DND-41 (cell line): ENCODE measurements around the gene MAP3K2.

Experiments used
- ATAC-seq: fragments of 200-7000 bp; cut with Tn5 transposase; 3 replicates; pipeline ENCODE4 v1.9.1; 2021; ENCODE audit warnings: low read depth; ENCODE audit not compliant: insufficient read depth
- DNase-seq: peaks from one replicate; pipeline ENCODE4 v3.0.0-alpha.2; 2020
- H2AFZ ChIP-seq: 2 replicates; pipeline ENCODE4 v1.6.0; 2012; ENCODE audit warnings: low read depth, low read length
- H3K27ac ChIP-seq: 2 replicates; pipeline ENCODE4 v1.5.1; 2012; ENCODE audit warnings: low read length, inconsistent platforms
- H3K27me3 ChIP-seq: fragments of 200-600 bp; sonication (generic); 2 replicates; pipeline ENCODE4 v1.6.0; 2012; ENCODE audit warnings: low read length, mild to moderate bottlenecking, inconsistent platforms; ENCODE audit not compliant: insufficient read depth, poor library complexity
- H3K36me3 ChIP-seq: 2 replicates; pipeline ENCODE4 v1.5.1; 2012; ENCODE audit warnings: low read length, inconsistent platforms; ENCODE audit not compliant: insufficient read depth
- H3K4me1 ChIP-seq: 2 replicates; pipeline ENCODE4 v1.5.1; 2012; ENCODE audit warnings: mild to moderate bottlenecking, low read length; ENCODE audit not compliant: insufficient read depth
- H3K4me2 ChIP-seq: 2 replicates; pipeline ENCODE4 v1.6.0; 2012; ENCODE audit warnings: mild to moderate bottlenecking, moderate library complexity, low read length, inconsistent platforms; ENCODE audit not compliant: insufficient read depth
- H3K4me3 ChIP-seq, 2 experiments: fragments of 200-600 bp in 1 of 2; shearing (Covaris generic) in 1 of 2; 2 replicates each; pipeline ENCODE4 v1.5.1; 2012 to 2016; ENCODE audit warnings: inconsistent platforms in 2 of 2, low read length in 2 of 2, mild to moderate bottlenecking in 2 of 2, low read depth in 1 of 2, moderate library complexity in 1 of 2
- H3K79me2 ChIP-seq: 2 replicates; pipeline ENCODE4 v1.6.0; 2012; ENCODE audit warnings: low read length, inconsistent platforms; ENCODE audit not compliant: insufficient read depth
- H3K9ac ChIP-seq: 2 replicates; pipeline ENCODE4 v1.6.0; 2012; ENCODE audit warnings: low read depth, mild to moderate bottlenecking, inconsistent platforms, low read length, moderate library complexity
- H3K9me3 ChIP-seq: 2 replicates; pipeline ENCODE4 v1.5.1; 2012; ENCODE audit warnings: low read length, moderate library complexity, mild to moderate bottlenecking, inconsistent platforms; ENCODE audit not compliant: insufficient read depth, severe bottlenecking
- H4K20me1 ChIP-seq: 2 replicates; pipeline ENCODE4 v1.6.0; 2012; ENCODE audit warnings: low read length; ENCODE audit not compliant: insufficient read depth
- CTCF ChIP-seq: IDR thresholded peaks from 2 replicates; pipeline ENCODE4 v1.5.1; 2012; ENCODE audit warnings: borderline replicate concordance, low read length, moderate library complexity, mild to moderate bottlenecking; ENCODE audit not compliant: poor library complexity, severe bottlenecking; ENCODE audit errors: extremely low read depth
- EZH2 ChIP-seq: IDR thresholded peaks from 3 replicates; pipeline ENCODE4 v1.6.1; 2012; ENCODE audit warnings: borderline replicate concordance, low read depth, mild to moderate bottlenecking, moderate library complexity, low read length, inconsistent platforms; ENCODE audit not compliant: severe bottlenecking

Gene MAP3K2

GRCh38 chr2:127293748-127294562 lies 93.8 kb downstream of the MAP3K2 start, which contains the start of gene ERCC3:
Gene ERCC3 (minus strand): TSS chr2:127294144. CDS start chr2:127294081, 63 bp downstream.
- peak within 1 kb of the TSS; percentile 88 for H2AFZ ChIP-seq
- no peaks in the 10 kb centered on the region for H3K9me3 ChIP-seq
- H3K4me1 ChIP-seq: peaks cover 25% of the 10 kb centered on the region
- peaks cover 44% of the 10 kb centered on the region for H3K36me3 ChIP-seq
- H3K27ac ChIP-seq: peak within 1 kb of the TSS; percentile 85
- H3K4me2 ChIP-seq: peak within 1 kb of the TSS; percentile 90
- H3K27me3 ChIP-seq: no peaks in the 10 kb centered on the region
- H3K9ac ChIP-seq: peak within 1 kb of the TSS; percentile 88
- TF ChIP-seq EZH2 (no peak), CTCF (peak; percentile 3)
- no peaks in the 10 kb centered on the region for H4K20me1 ChIP-seq
- peak; percentile 90 for DNase-seq
- peak within 1 kb of the TSS; percentile 87 to 88 for H3K4me3 ChIP-seq
- ATAC-seq: peak; percentile 99
- peaks cover 35% of the 10 kb centered on the region for H3K79me2 ChIP-seq

- DNase-seq (peak; percentile 30), ATAC-seq (peak; percentile 8; the same call in 2 of the 3 replicates)
- Histone ChIP-seq H3K27ac (peak overlapping the region; percentile 85), H3K4me1 (peaks cover 25% of the 10 kb centered on the region), H4K20me1 (no peaks in the 10 kb centered on the region), H2AFZ (peak overlapping the region; percentile 88), H3K9ac (peak overlapping the region; percentile 88), H3K27me3 (no peaks in the 10 kb centered on the region), H3K4me3 (peak overlapping the region; percentile 87 to 88), H3K36me3 (peaks cover 50% of the 10 kb centered on the region), H3K4me2 (peak overlapping the region; percentile 90), H3K9me3 (no peaks in the 10 kb centered on the region), H3K79me2 (peaks cover 35% of the 10 kb centered on the region)
- TF ChIP-seq EZH2: no peak
- TF ChIP-seq CTCF: no peak
Measured at GRCh38 chr2:127293386-127293747, 94.4 kb downstream of the MAP3K2 start.

DNA sequence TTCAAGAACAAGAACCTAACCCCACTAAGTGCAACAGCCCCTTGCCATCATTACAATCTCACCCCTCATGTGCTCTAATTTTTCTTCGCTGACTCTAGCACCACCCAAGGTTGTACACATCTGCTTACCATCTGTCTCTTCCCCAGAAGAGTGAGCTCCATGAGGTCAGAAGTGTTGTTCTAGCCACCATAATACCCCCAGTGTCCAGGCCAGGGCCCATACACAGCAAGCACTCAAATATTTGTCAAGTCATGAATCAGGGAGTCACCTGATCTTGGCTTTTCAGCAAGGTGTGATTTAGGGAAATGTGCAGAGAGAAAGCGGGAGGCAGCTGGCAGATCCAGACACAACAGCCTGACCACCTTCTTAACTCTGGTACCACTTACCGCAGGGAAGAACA lies 99.5 kb downstream of the MAP3K2 start:
- Histone ChIP-seq H4K20me1 (peaks cover 2% of the 10 kb centered on the region; the same call in 1 of the 2 replicates), H2AFZ (no peak overlapping the region), H3K4me2 (no peak overlapping the region), H3K9me3 (no peaks in the 10 kb centered on the region), H3K4me3 (no peak overlapping the region), H3K4me1 (peaks cover 13% of the 10 kb centered on the region), H3K79me2 (peaks cover 28% of the 10 kb centered on the region), H3K36me3 (peaks cover 98% of the 10 kb centered on the region), H3K9ac (no peak overlapping the region), H3K27ac (no peak overlapping the region), H3K27me3 (no peaks in the 10 kb centered on the region)
- no peak for TF ChIP-seq EZH2
- TF ChIP-seq CTCF: no peak
- ATAC-seq: no peak
- DNase-seq: no peak
